Limb (tissue), 2 donors: ENCODE data around the gene ATXN1.
"Not testable (repeated sequence)": the region's sequence is repeated elsewhere in the genome, so short reads cannot be mapped to it uniquely, and the experiment has no call there.

Experiments
- DNase-seq, 2 donors: peaks; one replicate each; pipeline ENCODE4 v3.0.0-alpha.2; 2016; ENCODE audit errors: extremely low spot score in 2 of 2

ATXN1 gene

GRCh38 chr6:16480763-16481560, 280.3 kb downstream of the ATXN1 start:
- no peak for DNase-seq

GRCh38 chr6:16477367-16478149, 283.7 kb downstream of the ATXN1 start:
- no peak for DNase-seq

GRCh38 chr6:16476861-16477260, 284.4 kb downstream of the ATXN1 start:
- DNase-seq: no peak

GRCh38 chr6:16475494-16475781, 285.8 kb downstream of the ATXN1 start:
- DNase-seq: no peak

GRCh38 chr6:16474772-16475493, 286.3 kb downstream of the ATXN1 start:
- DNase-seq: no peak

- no peak for DNase-seq
Measured at GRCh38 chr6:16473908-16474771, 287.1 kb downstream of the ATXN1 start.

- DNase-seq: no peak
Measured at GRCh38 chr6:16473184-16473907, 287.9 kb downstream of the ATXN1 start.

- DNase-seq: no peak
Measured at GRCh38 chr6:16472349-16473069, 288.8 kb downstream of the ATXN1 start.

GRCh38 chr6:16471910-16472297, 289.4 kb downstream of the ATXN1 start:
- DNase-seq: no peak

GRCh38 chr6:16471222-16471909, 289.9 kb downstream of the ATXN1 start:
- DNase-seq: no peak

GRCh38 chr6:16470502-16471221, 290.6 kb downstream of the ATXN1 start:
- no peak for DNase-seq

- DNase-seq: no peak
Measured at GRCh38 chr6:16468991-16469615, 292.2 kb downstream of the ATXN1 start.

- DNase-seq: no peak
Measured at GRCh38 chr6:16466800-16467553, 294.3 kb downstream of the ATXN1 start.

GRCh38 chr6:16464045-16464444, 297.2 kb downstream of the ATXN1 start:
- no peak for DNase-seq

GRCh38 chr6:16463246-16463645, 298.0 kb downstream of the ATXN1 start:
- DNase-seq: not testable (repeated sequence)

- DNase-seq: no peak
Measured at GRCh38 chr6:16461491-16461890, 299.8 kb downstream of the ATXN1 start.

GRCh38 chr6:16459472-16459871, 301.8 kb downstream of the ATXN1 start:
- not testable (repeated sequence) for DNase-seq

- DNase-seq: no peak
Measured at GRCh38 chr6:16452348-16452747, 308.9 kb downstream of the ATXN1 start.
